Middle frontal gyrus (tissue), 1 donor: ENCODE results near the gene TMEM174.

ENCODE experiments used
- DNase-seq: peaks from one replicate; pipeline ENCODE4 v3.0.0-alpha.2; 2015; ENCODE audit warnings: low spot score; ENCODE audit errors: extremely low spot score

TMEM174 gene

GRCh38 chr5:73172951-73173350, at the start of gene TMEM174:
TSS of gene TMEM174 (plus strand) at chr5:73173193. CDS start at chr5:73173244, 51 bp downstream.
- no peak for DNase-seq

- no peak for DNase-seq
These were observed 47.7 kb upstream of the TMEM174 start for GRCh38 chr5:73125289-73125688.

GRCh38 chr5:73126381-73126780, 46.6 kb upstream of the TMEM174 start:
- peak; percentile 16 for DNase-seq

- no peak for DNase-seq
These were observed 46.0 kb upstream of the TMEM174 start for GRCh38 chr5:73126957-73127356.

- DNase-seq, result no peak
These were observed 43.9 kb upstream of the TMEM174 start for GRCh38 chr5:73129143-73129542.

GRCh38 chr5:73130811-73131210, 42.2 kb upstream of the TMEM174 start:
- DNase-seq, result no peak

GRCh38 chr5:73131711-73132425, 41.1 kb upstream of the TMEM174 start:
- no peak for DNase-seq

- no peak for DNase-seq
These were observed 40.2 kb upstream of the TMEM174 start for GRCh38 chr5:73132759-73133158.

GRCh38 chr5:73135021-73135420, 38.0 kb upstream of the TMEM174 start:
- DNase-seq, result no peak

GRCh38 chr5:73135429-73136054, 37.5 kb upstream of the TMEM174 start:
- DNase-seq, result no peak

- no peak for DNase-seq
These were observed 36.9 kb upstream of the TMEM174 start for GRCh38 chr5:73136055-73136562.

GRCh38 chr5:73137563-73138530, 35.1 kb upstream of the TMEM174 start:
- no peak for DNase-seq

GRCh38 chr5:73139485-73139884, 33.5 kb upstream of the TMEM174 start:
- no peak for DNase-seq

- no peak for DNase-seq
These were observed 32.2 kb upstream of the TMEM174 start for GRCh38 chr5:73140801-73141200.

GRCh38 chr5:73142035-73142434, 31.0 kb upstream of the TMEM174 start:
- DNase-seq, result no peak

GRCh38 chr5:73143716-73144115, 29.3 kb upstream of the TMEM174 start:
- DNase-seq, result no peak

GRCh38 chr5:73149540-73149939, 23.5 kb upstream of the TMEM174 start:
- no peak for DNase-seq

GRCh38 chr5:73150876-73151275, 22.1 kb upstream of the TMEM174 start:
- no peak for DNase-seq

- no peak for DNase-seq
These were observed 21.1 kb upstream of the TMEM174 start for GRCh38 chr5:73151766-73152410.

GRCh38 chr5:73152411-73153388, 20.3 kb upstream of the TMEM174 start:
- DNase-seq, result no peak
